K562 (cell line): ENCODE data around the gene SLX4IP. TPM values are rescaled to one million over a fixed set of nuclear protein-coding genes. Genes with fewer than 3 reads are reported as not detected.

ENCODE experiments used
- ATAC-seq: fragments of 200-7000 bp; cut with Tn5 transposase; 3 replicates; pipeline ENCODE4 v1.9.1; 2020; ENCODE audit warnings: moderate library complexity
- BruUV-seq: library from RNA; stranded (reverse); fragments of 400-500 nt; replicated peaks from 2 replicates; lab custom pipeline; 2021; lab: Mats Ljungman, UMichigan
- CTCF ChIA-PET: fragments of 300-600 bp; formaldehyde crosslinking; extraction: SDS; loops from one replicate; lab custom pipeline; 2021; ENCODE audit warnings: low intra/inter-chr PET ratio; lab: Yijun Ruan, JAX
- POLR2A ChIA-PET: fragments of 300-600, 350-650 bp; sonication (Branson Sonifier 250); formaldehyde crosslinking; extraction: SDS; loops from one replicate; lab custom pipeline; 2021; ENCODE audit warnings: antibody characterized with exemption, inconsistent platforms; lab: Yijun Ruan, JAX
- DNase-seq, 4 experiments: peaks; one replicate each; pipeline versions ENCODE4 v3.0.0 to v3.0.0-alpha.2; 2011 to 2018; ENCODE audit warnings: low spot score in 3 of 4, mixed read lengths in 3 of 4; ENCODE audit errors: extremely low read depth in 1 of 4
- FAIRE-seq: peaks from 2 replicates; lab custom pipeline; 2011; peaks lifted over from hg19 to GRCh38; lab: Jason Lieb, UNC
- H2AFZ ChIP-seq: 2 replicates; pipeline ENCODE4 v1.6.0; 2011; ENCODE audit warnings: low read depth, low read length, control low read depth, inconsistent platforms
- H3K27ac ChIP-seq: fragments of 200-600 bp; 3 replicates; pipeline ENCODE4 v1.8.0; 2011; ENCODE audit warnings: low read depth, mild to moderate bottlenecking, control low read depth, inconsistent platforms, low read length, moderate library complexity, mixed read lengths; ENCODE audit errors: extremely low read depth
- H3K27me3 ChIP-seq, 2 experiments: fragments of 300-600 bp in 1 of 2; 2 replicates in 1 of 2; 3 replicates in 1 of 2; pipeline versions ENCODE4 v1.6.0 to v1.8.0; 2011; ENCODE audit warnings: inconsistent platforms in 2 of 2, low read length in 2 of 2, mild to moderate bottlenecking in 1 of 2, mixed read lengths in 1 of 2, moderate library complexity in 1 of 2; ENCODE audit not compliant: control insufficient read depth in 2 of 2, insufficient read depth in 2 of 2
- H3K36me3 ChIP-seq: fragments of 300-600 bp; 3 replicates; pipeline ENCODE4 v1.8.0; 2011; ENCODE audit warnings: mild to moderate bottlenecking, low read length, inconsistent platforms; ENCODE audit not compliant: control insufficient read depth, insufficient read depth
- H3K4me1 ChIP-seq, 2 experiments: fragments of 200-600 bp in 1 of 2; replicated peaks in 1 of 2; 2 replicates in 1 of 2; 3 replicates in 1 of 2; pipeline versions ENCODE4 v1.5.1 to v1.8.0; 2011; ENCODE audit warnings: inconsistent platforms in 2 of 2, low read length in 2 of 2, mild to moderate bottlenecking in 1 of 2, mixed read lengths in 1 of 2, moderate library complexity in 1 of 2; ENCODE audit not compliant: control insufficient read depth in 2 of 2, insufficient read depth in 2 of 2
- H3K4me2 ChIP-seq: 2 replicates; pipeline ENCODE4 v1.6.1; 2011; ENCODE audit warnings: low read length, control low read depth, inconsistent platforms, mixed read lengths; ENCODE audit not compliant: insufficient read depth
- H3K4me3 ChIP-seq: fragments of 200-600 bp; sonication (generic), shearing (Covaris generic); 2 replicates; pipeline ENCODE4 v1.5.1; 2016; ENCODE audit warnings: control low read depth, inconsistent platforms
- H3K79me2 ChIP-seq: fragments of 200-600 bp; 3 replicates; pipeline ENCODE4 v1.8.0; 2011; ENCODE audit warnings: low read length, inconsistent platforms; ENCODE audit not compliant: control insufficient read depth, insufficient read depth
- H3K9ac ChIP-seq, 2 experiments: 2 replicates each; pipeline versions ENCODE4 v1.6.0 to v1.6.1; 2011; ENCODE audit warnings: low read depth in 2 of 2, low read length in 2 of 2, control low read depth in 1 of 2, inconsistent platforms in 1 of 2, mild to moderate bottlenecking in 1 of 2, mixed read lengths in 1 of 2; ENCODE audit not compliant: insufficient read depth in 1 of 2
- H3K9me1 ChIP-seq: one replicate; pipeline ENCODE4 v1.6.0; 2011; ENCODE audit warnings: inconsistent platforms, mild to moderate bottlenecking, low read length, moderate library complexity; ENCODE audit not compliant: control insufficient read depth, insufficient read depth
- H3K9me3 ChIP-seq: replicated peaks from 2 replicates; pipeline ENCODE4 v1.5.1; 2011; ENCODE audit warnings: low read depth, low read length, inconsistent platforms; ENCODE audit not compliant: control insufficient read depth, insufficient read depth
- H4K20me1 ChIP-seq: replicated peaks from 2 replicates; pipeline ENCODE4 v1.6.1; 2011; ENCODE audit warnings: low read length, inconsistent platforms, mixed read lengths; ENCODE audit not compliant: control insufficient read depth, insufficient read depth
- CBX3 ChIP-seq, 2 experiments: IDR thresholded peaks; 1 replicate in 1 of 2; 2 replicates in 1 of 2; pipeline ENCODE4 v1.6.1; 2012; ENCODE audit warnings: inconsistent platforms in 2 of 2, low read length in 2 of 2, borderline replicate concordance in 1 of 2, control low read depth in 1 of 2
- HDAC6 ChIP-seq: IDR thresholded peaks from 2 replicates; pipeline ENCODE4 v1.6.1; 2012; ENCODE audit warnings: low read depth, mild to moderate bottlenecking, control low read depth, inconsistent platforms, low read length, moderate library complexity
- KHSRP ChIP-seq: fragments of 450-650 bp; IDR thresholded peaks from 2 replicates; pipeline ENCODE4 v1.6.1; 2017
- TRIM24 ChIP-seq, 2 experiments: fragments of 450-650 bp; IDR thresholded peaks; 2 replicates each; pipeline ENCODE4 v1.6.1; 2016
- WGBS: fragments of 100-300 bp; shearing (Covaris generic); methylation state at CpG from one replicate; pipeline ENCODE4 v1.1.6; 2016; ENCODE audit warnings: low coverage, mixed read lengths; ENCODE audit not compliant: insufficient coverage; ENCODE audit errors: missing lambda C conversion rate; 5-methylcytosine and 5-hydroxymethylcytosine counted together
- in situ Hi-C: fragments of 300-500 bp; cut with MboI; formaldehyde crosslinking; loops from 4 replicates; pipeline ENCODE4 v1.15.0; 2018; ENCODE audit warnings: inconsistent platforms, mixed read lengths
- intact Hi-C: fragments of 100-400 bp; cut with micrococcal nuclease; formaldehyde crosslinking; loops from 2 replicates; pipeline ENCODE4 v1.14.2; 2022
- polyA plus RNA-seq, 8 experiments: library from polyadenylated mRNA; depleted of rRNA in 4 of 8; stranded (reverse) in 5 of 8; unstranded in 3 of 8; fragments of >200 nt; fragmentation: Nextera tagmentation in 2 of 8; fragmentation: Illumina TruSeq in 1 of 8; extraction: Ambion mirVana in 2 of 8; extraction: Trizol in 1 of 8; gene quantifications; 2 replicates each; pipeline versions ENCODE4 v1.2.1 to v1.2.3, GENCODE V29; 2011 to 2014; ENCODE audit warnings: inconsistent platforms in 1 of 8, missing spikeins in 1 of 8
- total RNA-seq, 7 experiments: library from RNA; depleted of rRNA in 6 of 7; stranded (reverse); fragments of >200 nt in 6 of 7; fragmentation: Illumina TruSeq in 2 of 7; extraction: Trizol in 2 of 7; gene quantifications; 2 replicates each; pipeline versions ENCODE4 v1.2.1 to v1.2.3, GENCODE V29; 2011 to 2021; ENCODE audit warnings: low replicate concordance in 1 of 7
- TF ChIP-seq, protein P1 (sequence below), 3 experiments: IDR thresholded peaks in 2 of 3; conservative IDR thresholded peaks in 1 of 3; 2 replicates each; pipeline ENCODE4 v1.5.1; 2011 to 2012; ENCODE audit warnings: low read length in 3 of 3, mild to moderate bottlenecking in 3 of 3, control low read depth in 2 of 3, improper control_type of control experiment in 1 of 3, inconsistent platforms in 1 of 3, low read depth in 1 of 3, mixed read lengths in 1 of 3, moderate library complexity in 1 of 3; ENCODE audit not compliant: insufficient read depth in 2 of 3

The SLX4IP gene
- total and polyA plus RNA-seq, 9 of the 15 experiments (the other 6 are each of a cell fraction or from before 2014, with no cell fraction given) = 1.5 to 5.9 (median 3.5) TPM

DNA sequence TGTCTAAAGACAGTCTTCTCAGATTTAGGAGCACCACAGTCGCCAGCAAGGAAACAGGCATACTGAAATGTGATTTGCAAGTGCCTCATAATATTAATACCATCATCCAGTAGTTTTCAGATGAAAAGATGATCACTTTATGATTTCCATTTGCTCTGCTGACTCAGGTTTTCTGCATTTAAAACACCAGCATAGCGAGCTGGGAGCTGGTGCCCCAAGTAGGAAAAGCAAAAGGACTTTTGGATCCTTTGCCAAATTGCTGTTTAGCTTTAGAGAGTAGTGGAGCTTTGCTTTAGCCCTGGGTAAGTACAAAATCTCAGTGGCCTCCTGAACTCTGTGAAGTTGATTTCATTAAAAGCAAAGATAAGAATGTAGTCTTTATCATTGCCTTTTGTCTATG is 160.2 kb downstream of the SLX4IP start:
- H3K9me1 ChIP-seq = no peaks in the 10 kb centered on the region
- WGBS = 20% methylated on average over 2 of the region's 2 CpGs
- intact Hi-C loops = no loop called here
- in situ Hi-C loops = no loop called here
- H3K4me1 ChIP-seq = no peaks in the 10 kb centered on the region; a peak in 1 of 5 replicates
- H2AFZ ChIP-seq = no peak overlapping the region
- FAIRE-seq = no peak
- BruUV-seq = no TSS peak
- ATAC-seq = no peak
- no peak overlapping the region for H3K9ac ChIP-seq
- no peak overlapping the region for H3K4me2 ChIP-seq
- no peaks in the 10 kb centered on the region for H3K9me3 ChIP-seq
- H3K27me3 ChIP-seq = no peaks in the 10 kb centered on the region
- H3K27ac ChIP-seq = no peak overlapping the region
- H3K36me3 ChIP-seq = no peaks in the 10 kb centered on the region
- no peak overlapping the region for H3K4me3 ChIP-seq
- TF ChIP-seq HDAC6 (no peak), KHSRP (no peak), TRIM24 (IDR thresholded peaks at IDR 0.05) (no peak), CBX3 (IDR thresholded peaks at IDR 0.05; ENCODE audit: borderline replicate concordance in 1 of 2, low read length in 2 of 2) (no peak)
- TF ChIP-seq, protein P1, sequence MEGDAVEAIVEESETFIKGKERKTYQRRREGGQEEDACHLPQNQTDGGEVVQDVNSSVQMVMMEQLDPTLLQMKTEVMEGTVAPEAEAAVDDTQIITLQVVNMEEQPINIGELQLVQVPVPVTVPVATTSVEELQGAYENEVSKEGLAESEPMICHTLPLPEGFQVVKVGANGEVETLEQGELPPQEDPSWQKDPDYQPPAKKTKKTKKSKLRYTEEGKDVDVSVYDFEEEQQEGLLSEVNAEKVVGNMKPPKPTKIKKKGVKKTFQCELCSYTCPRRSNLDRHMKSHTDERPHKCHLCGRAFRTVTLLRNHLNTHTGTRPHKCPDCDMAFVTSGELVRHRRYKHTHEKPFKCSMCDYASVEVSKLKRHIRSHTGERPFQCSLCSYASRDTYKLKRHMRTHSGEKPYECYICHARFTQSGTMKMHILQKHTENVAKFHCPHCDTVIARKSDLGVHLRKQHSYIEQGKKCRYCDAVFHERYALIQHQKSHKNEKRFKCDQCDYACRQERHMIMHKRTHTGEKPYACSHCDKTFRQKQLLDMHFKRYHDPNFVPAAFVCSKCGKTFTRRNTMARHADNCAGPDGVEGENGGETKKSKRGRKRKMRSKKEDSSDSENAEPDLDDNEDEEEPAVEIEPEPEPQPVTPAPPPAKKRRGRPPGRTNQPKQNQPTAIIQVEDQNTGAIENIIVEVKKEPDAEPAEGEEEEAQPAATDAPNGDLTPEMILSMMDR (IDR thresholded peaks at IDR 0.05 in 2 of 3, conservative IDR thresholded peaks at IDR 0.05 in 1 of 3; ENCODE audit: insufficient read depth in 2 of 3, low read depth in 1 of 3, low read length in 3 of 3) = no peak
- no peak for DNase-seq
- no peaks in the 10 kb centered on the region for H3K79me2 ChIP-seq
- ChIA-PET CTCF (no interaction called here), POLR2A (no interaction called here)
- H4K20me1 ChIP-seq = no peaks in the 10 kb centered on the region
